GM23338 (cell line): Measurements from ENCODE around the gene SLC9A9. TPM values are rescaled to one million over a fixed set of nuclear protein-coding genes. Genes with fewer than 3 reads are reported as not detected.

Source experiments
- ATAC-seq: fragments of 200-7000 bp; cut with Tn5 transposase; 3 replicates; pipeline ENCODE4 v1.9.1; 2020
- DNase-seq: peaks from one replicate; pipeline ENCODE4 v3.0.0-alpha.2; 2015; ENCODE audit warnings: low spot score
- H2AFZ ChIP-seq: fragments of 200-600 bp; sonication (generic); 2 replicates; pipeline ENCODE4 v1.8.0; 2016; ENCODE audit warnings: antibody characterized with exemption, mild to moderate bottlenecking, moderate library complexity
- H3F3A ChIP-seq: fragments of 200-600 bp; sonication (generic); replicated peaks from 2 replicates; pipeline ENCODE4 v1.8.0; 2017; ENCODE audit warnings: antibody characterized with exemption, mixed run types, low read depth
- H3K27ac ChIP-seq: fragments of 200-600 bp; sonication (generic); 2 replicates; pipeline ENCODE4 v1.6.1; 2016; ENCODE audit warnings: low read depth
- H3K27me3 ChIP-seq: fragments of 200-600 bp; sonication (generic); 2 replicates; pipeline ENCODE4 v1.8.0; 2016; ENCODE audit warnings: mild to moderate bottlenecking, mixed run types, moderate library complexity; ENCODE audit not compliant: insufficient read depth
- H3K36me3 ChIP-seq: fragments of 200-600 bp; sonication (generic); 2 replicates; pipeline ENCODE4 v1.8.0; 2016; ENCODE audit warnings: mild to moderate bottlenecking; ENCODE audit not compliant: insufficient read depth
- H3K4me1 ChIP-seq: fragments of 200-600 bp; sonication (generic); 2 replicates; pipeline ENCODE4 v1.8.0; 2016; ENCODE audit warnings: mild to moderate bottlenecking, moderate library complexity; ENCODE audit not compliant: insufficient read depth
- H3K4me2 ChIP-seq: fragments of 200-600 bp; sonication (generic); 2 replicates; pipeline ENCODE4 v1.7.1; 2017; ENCODE audit warnings: mixed run types
- H3K4me3 ChIP-seq: fragments of 200-600 bp; sonication (generic); 2 replicates; pipeline ENCODE4 v1.6.1; 2016; ENCODE audit warnings: mixed run types
- H3K79me2 ChIP-seq: fragments of 200-600 bp; sonication (generic); replicated peaks from 2 replicates; pipeline ENCODE4 v1.8.0; 2017; ENCODE audit warnings: mild to moderate bottlenecking; ENCODE audit not compliant: insufficient read depth
- H3K9me2 ChIP-seq: fragments of 200-600 bp; sonication (generic); 2 replicates; pipeline ENCODE4 v1.8.0; 2017; ENCODE audit not compliant: insufficient read depth
- H4K20me1 ChIP-seq: fragments of 200-600 bp; sonication (generic); replicated peaks from 2 replicates; pipeline ENCODE4 v1.8.0; 2017; ENCODE audit warnings: mild to moderate bottlenecking; ENCODE audit not compliant: insufficient read depth
- H3K27ac Mint-ChIP-seq: 2 replicates; pipeline ENCODE4 v1.8.0; 2020; ENCODE audit warnings: inconsistent platforms, mild to moderate bottlenecking, moderate library complexity, mixed read lengths
- H3K27me3 Mint-ChIP-seq: 3 replicates; pipeline ENCODE4 v1.8.0; 2022; ENCODE audit warnings: low read depth, mild to moderate bottlenecking, moderate library complexity, mixed read lengths, inconsistent platforms; ENCODE audit not compliant: insufficient read depth, poor library complexity
- H3K36me3 Mint-ChIP-seq: 3 replicates; pipeline ENCODE4 v1.8.0; 2021; ENCODE audit warnings: low read depth, mild to moderate bottlenecking, inconsistent platforms, moderate library complexity, mixed read lengths
- H3K4me1 Mint-ChIP-seq: 3 replicates; pipeline ENCODE4 v1.8.0; 2020; ENCODE audit warnings: mild to moderate bottlenecking, inconsistent platforms, mixed read lengths
- H3K4me3 Mint-ChIP-seq: 3 replicates; pipeline ENCODE4 v1.8.0; 2021; ENCODE audit warnings: moderate library complexity, mild to moderate bottlenecking, inconsistent platforms, mixed read lengths
- H3K9me3 Mint-ChIP-seq: 3 replicates; pipeline ENCODE4 v1.8.0; 2020; ENCODE audit warnings: moderate library complexity, mild to moderate bottlenecking, inconsistent platforms, mixed read lengths
- CREB1 ChIP-seq: fragments of 250-450 bp; sonication (Bioruptor Pico); IDR thresholded peaks from 2 replicates; pipeline ENCODE4 v1.5.0; 2020; ENCODE audit warnings: low read depth, mild to moderate bottlenecking, moderate library complexity
- EZH2 ChIP-seq: fragments of 200-600 bp; sonication (generic); IDR thresholded peaks from one replicate; pipeline ENCODE4 v1.8.0; 2017; ENCODE audit warnings: antibody characterized with exemption, mild to moderate bottlenecking, low read depth; ENCODE audit not compliant: unreplicated experiment
- EZH2phosphoT487 ChIP-seq: fragments of 200-600 bp; sonication (generic); IDR thresholded peaks from one replicate; pipeline ENCODE4 v1.8.1; 2018; ENCODE audit warnings: antibody characterized with exemption; ENCODE audit not compliant: unreplicated experiment
- JUNB ChIP-seq: IDR thresholded peaks from one replicate; pipeline ENCODE4 v1.6.1; 2016; ENCODE audit warnings: antibody characterized with exemption; ENCODE audit not compliant: unreplicated experiment
- NANOG ChIP-seq: IDR thresholded peaks from 2 replicates; pipeline ENCODE4 v1.6.1; 2016; ENCODE audit warnings: antibody characterized with exemption, borderline replicate concordance
- POLR2AphosphoS5 ChIP-seq: IDR thresholded peaks from 2 replicates; pipeline ENCODE4 v1.6.1; 2016; ENCODE audit warnings: antibody characterized with exemption, low read depth
- STAT1 ChIP-seq: IDR thresholded peaks from one replicate; pipeline ENCODE4 v1.6.1; 2016; ENCODE audit warnings: antibody characterized with exemption; ENCODE audit not compliant: unreplicated experiment
- ZNF114 ChIP-seq: fragments of 250-450 bp; sonication (Bioruptor Pico); IDR thresholded peaks from 2 replicates; pipeline ENCODE4 v1.5.0; 2020; ENCODE audit warnings: mild to moderate bottlenecking, moderate library complexity
- ZNF331 ChIP-seq: fragments of 250-450 bp; sonication (Bioruptor Pico); IDR thresholded peaks from 2 replicates; pipeline ENCODE4 v1.5.0; 2020; ENCODE audit warnings: low read depth, mild to moderate bottlenecking, moderate library complexity
- polyA plus RNA-seq: library from polyadenylated mRNA; unstranded; fragments of >200 nt; fragmentation: Nextera tagmentation; extraction: Ambion mirVana; gene quantifications from 2 replicates; pipeline ENCODE4 v1.2.1, GENCODE V29; 2016
- total RNA-seq: library from RNA; depleted of rRNA; stranded (reverse); fragments of >200 nt; shearing (Covaris generic); gene quantifications from 2 replicates; pipeline ENCODE4 v1.2.3, GENCODE V29; 2014
- TF ChIP-seq, protein P1 (sequence below): IDR thresholded peaks from one replicate; pipeline ENCODE4 v1.6.1; 2018; ENCODE audit warnings: antibody characterized with exemption; ENCODE audit not compliant: unreplicated experiment
- TF ChIP-seq, protein P2 (sequence below), 2 experiments: fragments of 200-600 bp in 1 of 2; sonication (generic) in 1 of 2; conservative IDR thresholded peaks; 2 replicates each; pipeline versions ENCODE4 v1.5.1 to v1.6.1; 2016 to 2017; ENCODE audit warnings: antibody characterized with exemption in 2 of 2, low read depth in 2 of 2, mild to moderate bottlenecking in 2 of 2, moderate library complexity in 1 of 2
- TF ChIP-seq, protein P3 (sequence below): fragments of 250-450 bp; sonication (Bioruptor Pico); IDR thresholded peaks from 2 replicates; pipeline ENCODE4 v1.5.0; 2020; ENCODE audit warnings: mild to moderate bottlenecking, moderate library complexity
- TF ChIP-seq, protein P4 (sequence below): IDR thresholded peaks from 2 replicates; pipeline ENCODE4 v1.6.1; 2016; ENCODE audit warnings: antibody characterized with exemption

Gene SLC9A9
- total and polyA plus RNA-seq, 2 experiments from 2014 or later, result 1.3 to 1.6 TPM

DNA sequence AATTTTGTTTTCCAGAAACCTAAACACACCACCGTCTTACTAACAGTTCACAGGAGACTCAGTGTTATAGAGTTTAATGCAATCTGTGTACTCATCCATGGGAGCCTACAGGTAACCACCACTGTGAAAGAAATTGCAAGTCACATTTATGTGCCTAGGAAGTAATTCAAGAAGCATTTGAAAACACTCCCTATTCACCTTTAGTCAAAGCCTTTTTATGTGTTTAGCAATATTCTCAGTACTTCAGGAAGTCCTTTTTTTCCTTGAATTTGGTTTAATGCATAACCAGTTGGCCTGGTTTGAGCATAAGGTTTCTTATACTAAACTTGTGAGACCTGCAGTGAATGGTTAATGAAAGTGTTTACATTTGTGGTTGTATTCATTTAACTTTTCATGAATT is 382.6 kb downstream of the SLC9A9 start:
- Histone ChIP-seq H3F3A (no peaks in the 10 kb centered on the region), H3K36me3 (no peaks in the 10 kb centered on the region), H2AFZ (peak overlapping the region; percentile 28; the same call in 1 of the 2 replicates), H3K9me2 (no peaks in the 10 kb centered on the region), H3K4me1 (peaks cover 13% of the 10 kb centered on the region; the same call in 1 of the 2 replicates), H3K27ac (no peak overlapping the region), H3K79me2 (no peaks in the 10 kb centered on the region), H3K4me2 (no peak overlapping the region), H3K27me3 (no peaks in the 10 kb centered on the region), H4K20me1 (no peaks in the 10 kb centered on the region), H3K4me3 (no peak overlapping the region)
- Mint-ChIP-seq H3K4me1 (peaks cover 7% of the 10 kb centered on the region; the same call in 2 of the 3 replicates), H3K27me3 (no peaks in the 10 kb centered on the region), H3K36me3 (no peaks in the 10 kb centered on the region), H3K27ac (no peak overlapping the region), H3K9me3 (no peaks in the 10 kb centered on the region), H3K4me3 (no peak overlapping the region)
- ATAC-seq, result no peak
- TF ChIP-seq ZNF114 (CRISPR knock-in tag) (no peak), EZH2 (no peak), NANOG (no peak), ZNF331 (CRISPR knock-in tag) (no peak), STAT1 (no peak), CREB1 (CRISPR knock-in tag) (no peak), JUNB (no peak), POLR2AphosphoS5 (no peak), EZH2phosphoT487 (no peak)
- TF ChIP-seq, protein P1, sequence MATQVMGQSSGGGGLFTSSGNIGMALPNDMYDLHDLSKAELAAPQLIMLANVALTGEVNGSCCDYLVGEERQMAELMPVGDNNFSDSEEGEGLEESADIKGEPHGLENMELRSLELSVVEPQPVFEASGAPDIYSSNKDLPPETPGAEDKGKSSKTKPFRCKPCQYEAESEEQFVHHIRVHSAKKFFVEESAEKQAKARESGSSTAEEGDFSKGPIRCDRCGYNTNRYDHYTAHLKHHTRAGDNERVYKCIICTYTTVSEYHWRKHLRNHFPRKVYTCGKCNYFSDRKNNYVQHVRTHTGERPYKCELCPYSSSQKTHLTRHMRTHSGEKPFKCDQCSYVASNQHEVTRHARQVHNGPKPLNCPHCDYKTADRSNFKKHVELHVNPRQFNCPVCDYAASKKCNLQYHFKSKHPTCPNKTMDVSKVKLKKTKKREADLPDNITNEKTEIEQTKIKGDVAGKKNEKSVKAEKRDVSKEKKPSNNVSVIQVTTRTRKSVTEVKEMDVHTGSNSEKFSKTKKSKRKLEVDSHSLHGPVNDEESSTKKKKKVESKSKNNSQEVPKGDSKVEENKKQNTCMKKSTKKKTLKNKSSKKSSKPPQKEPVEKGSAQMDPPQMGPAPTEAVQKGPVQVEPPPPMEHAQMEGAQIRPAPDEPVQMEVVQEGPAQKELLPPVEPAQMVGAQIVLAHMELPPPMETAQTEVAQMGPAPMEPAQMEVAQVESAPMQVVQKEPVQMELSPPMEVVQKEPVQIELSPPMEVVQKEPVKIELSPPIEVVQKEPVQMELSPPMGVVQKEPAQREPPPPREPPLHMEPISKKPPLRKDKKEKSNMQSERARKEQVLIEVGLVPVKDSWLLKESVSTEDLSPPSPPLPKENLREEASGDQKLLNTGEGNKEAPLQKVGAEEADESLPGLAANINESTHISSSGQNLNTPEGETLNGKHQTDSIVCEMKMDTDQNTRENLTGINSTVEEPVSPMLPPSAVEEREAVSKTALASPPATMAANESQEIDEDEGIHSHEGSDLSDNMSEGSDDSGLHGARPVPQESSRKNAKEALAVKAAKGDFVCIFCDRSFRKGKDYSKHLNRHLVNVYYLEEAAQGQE, result no peak
- TF ChIP-seq, protein P2, sequence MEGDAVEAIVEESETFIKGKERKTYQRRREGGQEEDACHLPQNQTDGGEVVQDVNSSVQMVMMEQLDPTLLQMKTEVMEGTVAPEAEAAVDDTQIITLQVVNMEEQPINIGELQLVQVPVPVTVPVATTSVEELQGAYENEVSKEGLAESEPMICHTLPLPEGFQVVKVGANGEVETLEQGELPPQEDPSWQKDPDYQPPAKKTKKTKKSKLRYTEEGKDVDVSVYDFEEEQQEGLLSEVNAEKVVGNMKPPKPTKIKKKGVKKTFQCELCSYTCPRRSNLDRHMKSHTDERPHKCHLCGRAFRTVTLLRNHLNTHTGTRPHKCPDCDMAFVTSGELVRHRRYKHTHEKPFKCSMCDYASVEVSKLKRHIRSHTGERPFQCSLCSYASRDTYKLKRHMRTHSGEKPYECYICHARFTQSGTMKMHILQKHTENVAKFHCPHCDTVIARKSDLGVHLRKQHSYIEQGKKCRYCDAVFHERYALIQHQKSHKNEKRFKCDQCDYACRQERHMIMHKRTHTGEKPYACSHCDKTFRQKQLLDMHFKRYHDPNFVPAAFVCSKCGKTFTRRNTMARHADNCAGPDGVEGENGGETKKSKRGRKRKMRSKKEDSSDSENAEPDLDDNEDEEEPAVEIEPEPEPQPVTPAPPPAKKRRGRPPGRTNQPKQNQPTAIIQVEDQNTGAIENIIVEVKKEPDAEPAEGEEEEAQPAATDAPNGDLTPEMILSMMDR (conservative IDR thresholded peaks at IDR 0.05; ENCODE audit: low read depth in 2 of 2), result no peak
- TF ChIP-seq, protein P3, sequence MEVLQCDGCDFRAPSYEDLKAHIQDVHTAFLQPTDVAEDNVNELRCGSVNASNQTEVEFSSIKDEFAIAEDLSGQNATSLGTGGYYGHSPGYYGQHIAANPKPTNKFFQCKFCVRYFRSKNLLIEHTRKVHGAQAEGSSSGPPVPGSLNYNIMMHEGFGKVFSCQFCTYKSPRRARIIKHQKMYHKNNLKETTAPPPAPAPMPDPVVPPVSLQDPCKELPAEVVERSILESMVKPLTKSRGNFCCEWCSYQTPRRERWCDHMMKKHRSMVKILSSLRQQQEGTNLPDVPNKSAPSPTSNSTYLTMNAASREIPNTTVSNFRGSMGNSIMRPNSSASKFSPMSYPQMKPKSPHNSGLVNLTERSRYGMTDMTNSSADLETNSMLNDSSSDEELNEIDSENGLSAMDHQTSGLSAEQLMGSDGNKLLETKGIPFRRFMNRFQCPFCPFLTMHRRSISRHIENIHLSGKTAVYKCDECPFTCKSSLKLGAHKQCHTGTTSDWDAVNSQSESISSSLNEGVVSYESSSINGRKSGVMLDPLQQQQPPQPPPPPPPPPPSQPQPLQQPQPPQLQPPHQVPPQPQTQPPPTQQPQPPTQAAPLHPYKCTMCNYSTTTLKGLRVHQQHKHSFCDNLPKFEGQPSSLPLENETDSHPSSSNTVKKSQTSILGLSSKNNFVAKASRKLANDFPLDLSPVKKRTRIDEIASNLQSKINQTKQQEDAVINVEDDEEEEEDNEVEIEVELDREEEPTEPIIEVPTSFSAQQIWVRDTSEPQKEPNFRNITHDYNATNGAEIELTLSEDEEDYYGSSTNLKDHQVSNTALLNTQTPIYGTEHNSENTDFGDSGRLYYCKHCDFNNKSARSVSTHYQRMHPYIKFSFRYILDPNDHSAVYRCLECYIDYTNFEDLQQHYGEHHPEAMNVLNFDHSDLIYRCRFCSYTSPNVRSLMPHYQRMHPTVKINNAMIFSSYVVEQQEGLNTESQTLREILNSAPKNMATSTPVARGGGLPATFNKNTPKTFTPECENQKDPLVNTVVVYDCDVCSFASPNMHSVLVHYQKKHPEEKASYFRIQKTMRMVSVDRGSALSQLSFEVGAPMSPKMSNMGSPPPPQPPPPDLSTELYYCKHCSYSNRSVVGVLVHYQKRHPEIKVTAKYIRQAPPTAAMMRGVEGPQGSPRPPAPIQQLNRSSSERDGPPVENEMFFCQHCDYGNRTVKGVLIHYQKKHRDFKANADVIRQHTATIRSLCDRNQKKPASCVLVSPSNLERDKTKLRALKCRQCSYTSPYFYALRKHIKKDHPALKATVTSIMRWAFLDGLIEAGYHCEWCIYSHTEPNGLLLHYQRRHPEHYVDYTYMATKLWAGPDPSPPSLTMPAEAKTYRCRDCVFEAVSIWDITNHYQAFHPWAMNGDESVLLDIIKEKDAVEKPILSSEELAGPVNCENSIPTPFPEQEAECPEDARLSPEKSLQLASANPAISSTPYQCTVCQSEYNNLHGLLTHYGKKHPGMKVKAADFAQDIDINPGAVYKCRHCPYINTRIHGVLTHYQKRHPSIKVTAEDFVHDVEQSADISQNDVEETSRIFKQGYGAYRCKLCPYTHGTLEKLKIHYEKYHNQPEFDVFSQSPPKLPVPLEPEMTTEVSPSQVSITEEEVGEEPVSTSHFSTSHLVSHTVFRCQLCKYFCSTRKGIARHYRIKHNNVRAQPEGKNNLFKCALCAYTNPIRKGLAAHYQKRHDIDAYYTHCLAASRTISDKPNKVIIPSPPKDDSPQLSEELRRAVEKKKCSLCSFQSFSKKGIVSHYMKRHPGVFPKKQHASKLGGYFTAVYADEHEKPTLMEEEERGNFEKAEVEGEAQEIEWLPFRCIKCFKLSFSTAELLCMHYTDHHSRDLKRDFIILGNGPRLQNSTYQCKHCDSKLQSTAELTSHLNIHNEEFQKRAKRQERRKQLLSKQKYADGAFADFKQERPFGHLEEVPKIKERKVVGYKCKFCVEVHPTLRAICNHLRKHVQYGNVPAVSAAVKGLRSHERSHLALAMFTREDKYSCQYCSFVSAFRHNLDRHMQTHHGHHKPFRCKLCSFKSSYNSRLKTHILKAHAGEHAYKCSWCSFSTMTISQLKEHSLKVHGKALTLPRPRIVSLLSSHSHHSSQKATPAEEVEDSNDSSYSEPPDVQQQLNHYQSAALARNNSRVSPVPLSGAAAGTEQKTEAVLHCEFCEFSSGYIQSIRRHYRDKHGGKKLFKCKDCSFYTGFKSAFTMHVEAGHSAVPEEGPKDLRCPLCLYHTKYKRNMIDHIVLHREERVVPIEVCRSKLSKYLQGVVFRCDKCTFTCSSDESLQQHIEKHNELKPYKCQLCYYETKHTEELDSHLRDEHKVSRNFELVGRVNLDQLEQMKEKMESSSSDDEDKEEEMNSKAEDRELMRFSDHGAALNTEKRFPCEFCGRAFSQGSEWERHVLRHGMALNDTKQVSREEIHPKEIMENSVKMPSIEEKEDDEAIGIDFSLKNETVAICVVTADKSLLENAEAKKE, result no peak
- TF ChIP-seq, protein P4, sequence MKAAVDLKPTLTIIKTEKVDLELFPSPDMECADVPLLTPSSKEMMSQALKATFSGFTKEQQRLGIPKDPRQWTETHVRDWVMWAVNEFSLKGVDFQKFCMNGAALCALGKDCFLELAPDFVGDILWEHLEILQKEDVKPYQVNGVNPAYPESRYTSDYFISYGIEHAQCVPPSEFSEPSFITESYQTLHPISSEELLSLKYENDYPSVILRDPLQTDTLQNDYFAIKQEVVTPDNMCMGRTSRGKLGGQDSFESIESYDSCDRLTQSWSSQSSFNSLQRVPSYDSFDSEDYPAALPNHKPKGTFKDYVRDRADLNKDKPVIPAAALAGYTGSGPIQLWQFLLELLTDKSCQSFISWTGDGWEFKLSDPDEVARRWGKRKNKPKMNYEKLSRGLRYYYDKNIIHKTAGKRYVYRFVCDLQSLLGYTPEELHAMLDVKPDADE, result no peak
- no peak for DNase-seq
